ENCODE measurements around the gene SIL1. TPM values are rescaled to one million over a fixed set of nuclear protein-coding genes. Genes with fewer than 3 reads are reported as not detected.

Gene SIL1
- total and polyA plus RNA-seq, 2 donors (not counting 1 experiment from before 2014, with no cell fraction given): 66.4 to 85.5 TPM

DNA sequence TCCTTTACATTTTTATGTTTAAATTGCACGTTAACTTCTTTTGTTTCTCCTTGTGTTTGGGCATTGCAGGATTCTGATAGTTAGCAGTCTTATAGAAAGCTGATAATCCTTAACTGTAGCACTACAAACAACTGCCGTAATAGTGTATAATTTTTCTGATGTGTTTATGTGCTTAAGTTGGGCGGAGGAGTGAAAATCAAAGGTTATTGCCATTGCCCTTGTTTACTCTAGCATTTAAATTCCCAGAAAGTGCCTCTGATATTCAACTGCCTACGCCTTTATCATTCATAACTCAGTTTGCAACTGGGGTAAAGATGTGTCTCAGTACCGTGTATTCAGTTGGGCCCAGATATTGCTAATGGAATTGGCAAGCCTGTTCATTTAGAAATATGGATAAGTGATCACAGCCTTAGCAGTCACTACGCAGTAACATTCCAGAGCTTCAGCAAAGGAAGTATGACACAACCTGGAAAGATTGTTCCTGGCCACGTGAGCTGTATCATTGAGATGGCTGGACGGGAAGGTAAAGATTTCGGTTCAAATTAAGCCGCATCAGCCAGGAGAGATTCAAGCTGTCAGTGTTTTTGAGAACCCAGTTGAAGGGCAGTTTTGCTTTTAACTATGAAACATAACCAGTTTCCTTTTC, 294.9 kb downstream of the SIL1 start:
- Histone ChIP-seq H3K4me3 (replicated peaks in 1 of 4; ENCODE audit: control extremely low read depth in 1 of 4, insufficient read depth in 1 of 4, low read depth in 3 of 4, low read length in 4 of 4) (no peak overlapping the region), H3K4me1 (ENCODE audit: control insufficient read depth, extremely low read depth, insufficient read depth, low read length) (no peaks in the 10 kb centered on the region), H4K20me1 (ENCODE audit: control insufficient read depth, extremely low read depth, insufficient read depth, low read length) (no peaks in the 10 kb centered on the region), H3K79me2 (ENCODE audit: control insufficient read depth, insufficient read depth, low read length) (no peaks in the 10 kb centered on the region), H3K4me2 (ENCODE audit: extremely low read depth, insufficient read depth, low read length) (no peak overlapping the region), H3K9ac (ENCODE audit: insufficient read depth, low read length) (no peak overlapping the region), H3K9me3 (ENCODE audit: control insufficient read depth, insufficient read depth, low read depth, low read length) (no peaks in the 10 kb centered on the region), H3K27ac (ENCODE audit: insufficient read depth, low read length) (no peak overlapping the region), H3K27me3 (ENCODE audit: control insufficient read depth, insufficient read depth, low read length) (no peaks in the 10 kb centered on the region), H3K36me3 (ENCODE audit: control insufficient read depth, insufficient read depth, low read length) (peaks cover 2% of the 10 kb centered on the region), H2AFZ (ENCODE audit: low read length) (no peak overlapping the region)
- TF ChIP-seq EZH2 (IDR thresholded peaks at IDR 0.05; ENCODE audit: low read length, missing control alignments): no peak
- TF ChIP-seq, protein P1, sequence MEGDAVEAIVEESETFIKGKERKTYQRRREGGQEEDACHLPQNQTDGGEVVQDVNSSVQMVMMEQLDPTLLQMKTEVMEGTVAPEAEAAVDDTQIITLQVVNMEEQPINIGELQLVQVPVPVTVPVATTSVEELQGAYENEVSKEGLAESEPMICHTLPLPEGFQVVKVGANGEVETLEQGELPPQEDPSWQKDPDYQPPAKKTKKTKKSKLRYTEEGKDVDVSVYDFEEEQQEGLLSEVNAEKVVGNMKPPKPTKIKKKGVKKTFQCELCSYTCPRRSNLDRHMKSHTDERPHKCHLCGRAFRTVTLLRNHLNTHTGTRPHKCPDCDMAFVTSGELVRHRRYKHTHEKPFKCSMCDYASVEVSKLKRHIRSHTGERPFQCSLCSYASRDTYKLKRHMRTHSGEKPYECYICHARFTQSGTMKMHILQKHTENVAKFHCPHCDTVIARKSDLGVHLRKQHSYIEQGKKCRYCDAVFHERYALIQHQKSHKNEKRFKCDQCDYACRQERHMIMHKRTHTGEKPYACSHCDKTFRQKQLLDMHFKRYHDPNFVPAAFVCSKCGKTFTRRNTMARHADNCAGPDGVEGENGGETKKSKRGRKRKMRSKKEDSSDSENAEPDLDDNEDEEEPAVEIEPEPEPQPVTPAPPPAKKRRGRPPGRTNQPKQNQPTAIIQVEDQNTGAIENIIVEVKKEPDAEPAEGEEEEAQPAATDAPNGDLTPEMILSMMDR (conservative IDR thresholded peaks at IDR 0.05 in 1 of 2, IDR thresholded peaks at IDR 0.05 in 1 of 2; ENCODE audit: low read depth in 1 of 2, low read length in 2 of 2): no peak
- DNase-seq (ENCODE audit: low read depth in 2 of 2): peak; percentile 38 to 89

DNA sequence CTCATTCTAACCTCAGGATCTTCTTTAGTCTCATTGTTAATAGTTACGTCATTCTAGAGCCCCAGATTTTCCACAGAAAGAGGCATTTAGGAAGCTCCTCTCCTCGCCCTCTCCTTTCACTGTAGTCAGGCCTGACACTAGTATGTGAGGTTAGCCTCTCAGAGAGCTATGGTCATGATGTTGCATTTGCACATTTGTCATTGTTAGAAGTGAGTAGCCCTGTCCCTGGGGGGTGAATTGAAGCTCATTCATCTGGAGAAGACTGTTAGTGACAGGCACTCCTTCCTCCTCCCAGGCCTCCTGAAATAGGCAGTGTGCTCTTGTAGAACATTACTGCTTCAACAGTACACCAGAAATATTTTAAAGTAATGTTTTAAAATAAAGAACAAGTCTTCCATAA, 296.5 kb downstream of the SIL1 start:
- no peak for TF ChIP-seq EZH2 (IDR thresholded peaks at IDR 0.05; ENCODE audit: low read length, missing control alignments)
- TF ChIP-seq, protein P1 (conservative IDR thresholded peaks at IDR 0.05 in 1 of 2, IDR thresholded peaks at IDR 0.05 in 1 of 2; ENCODE audit: low read depth in 1 of 2, low read length in 2 of 2): no peak
- H3K4me1 ChIP-seq (ENCODE audit: control insufficient read depth, extremely low read depth, insufficient read depth, low read length): no peaks in the 10 kb centered on the region
- no peaks in the 10 kb centered on the region for H3K79me2 ChIP-seq (ENCODE audit: control insufficient read depth, insufficient read depth, low read length)
- no peak overlapping the region for H3K4me2 ChIP-seq (ENCODE audit: extremely low read depth, insufficient read depth, low read length)
- no peaks in the 10 kb centered on the region for H3K27me3 ChIP-seq (ENCODE audit: control insufficient read depth, insufficient read depth, low read length)
- H3K4me3 ChIP-seq (replicated peaks in 1 of 4; ENCODE audit: control extremely low read depth in 1 of 4, insufficient read depth in 1 of 4, low read depth in 3 of 4, low read length in 4 of 4): no peak overlapping the region
- no peak overlapping the region for H2AFZ ChIP-seq (ENCODE audit: low read length)
- no peaks in the 10 kb centered on the region for H4K20me1 ChIP-seq (ENCODE audit: control insufficient read depth, extremely low read depth, insufficient read depth, low read length)
- H3K27ac ChIP-seq (ENCODE audit: insufficient read depth, low read length): no peak overlapping the region
- peak in 1 of 2 donors; percentile 17 for DNase-seq (ENCODE audit: low read depth in 2 of 2)
- peaks cover 2% of the 10 kb centered on the region for H3K36me3 ChIP-seq (ENCODE audit: control insufficient read depth, insufficient read depth, low read length)
- no peaks in the 10 kb centered on the region for H3K9me3 ChIP-seq (ENCODE audit: control insufficient read depth, insufficient read depth, low read depth, low read length)
- no peak overlapping the region for H3K9ac ChIP-seq (ENCODE audit: insufficient read depth, low read length)

DNA sequence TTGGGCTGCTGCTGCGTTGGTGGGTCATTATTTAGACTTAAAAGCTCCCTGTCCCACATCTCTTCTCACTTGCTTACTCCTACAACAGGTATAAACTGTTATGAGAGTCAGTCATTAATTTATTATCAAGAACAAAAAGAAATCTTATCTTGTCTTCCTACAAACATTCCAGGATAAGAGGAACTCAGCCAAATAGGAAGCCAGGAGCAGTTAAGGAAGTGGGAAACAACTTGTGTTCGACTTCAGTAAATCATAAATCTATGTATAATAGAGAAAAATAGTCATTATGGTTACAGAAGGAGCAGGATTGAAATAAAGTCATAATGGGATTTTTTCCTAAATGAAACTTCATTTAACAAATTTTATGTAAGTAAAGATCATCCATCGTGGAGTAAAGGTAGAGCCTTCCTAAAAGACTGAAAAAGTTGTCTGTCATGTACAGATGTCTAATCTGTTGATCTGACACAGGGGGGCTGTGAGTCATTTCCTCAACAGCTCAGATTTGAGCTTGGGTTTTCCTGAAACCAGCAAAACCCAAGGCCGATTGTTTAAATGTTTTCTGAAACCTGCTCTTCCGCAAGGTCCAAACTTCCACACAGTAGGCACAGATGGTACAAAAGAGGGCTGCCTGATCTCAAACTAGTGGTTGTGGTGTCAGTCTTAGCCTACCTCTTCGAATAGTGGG, 297.7 kb downstream of the SIL1 start:
- H2AFZ ChIP-seq (ENCODE audit: low read length): no peak overlapping the region
- no peaks in the 10 kb centered on the region for H3K79me2 ChIP-seq (ENCODE audit: control insufficient read depth, insufficient read depth, low read length)
- H3K4me2 ChIP-seq (ENCODE audit: extremely low read depth, insufficient read depth, low read length): no peak overlapping the region
- H3K9me3 ChIP-seq (ENCODE audit: control insufficient read depth, insufficient read depth, low read depth, low read length): no peaks in the 10 kb centered on the region
- H3K27ac ChIP-seq (ENCODE audit: insufficient read depth, low read length): no peak overlapping the region
- H3K36me3 ChIP-seq (ENCODE audit: control insufficient read depth, insufficient read depth, low read length): peaks cover 2% of the 10 kb centered on the region
- no peak overlapping the region for H3K9ac ChIP-seq (ENCODE audit: insufficient read depth, low read length)
- no peaks in the 10 kb centered on the region for H3K27me3 ChIP-seq (ENCODE audit: control insufficient read depth, insufficient read depth, low read length)
- no peaks in the 10 kb centered on the region for H4K20me1 ChIP-seq (ENCODE audit: control insufficient read depth, extremely low read depth, insufficient read depth, low read length)
- no peaks in the 10 kb centered on the region for H3K4me1 ChIP-seq (ENCODE audit: control insufficient read depth, extremely low read depth, insufficient read depth, low read length)
- no peak for TF ChIP-seq EZH2 (IDR thresholded peaks at IDR 0.05; ENCODE audit: low read length, missing control alignments)
- no peak overlapping the region for H3K4me3 ChIP-seq (replicated peaks in 1 of 4; ENCODE audit: control extremely low read depth in 1 of 4, insufficient read depth in 1 of 4, low read depth in 3 of 4, low read length in 4 of 4)
- DNase-seq (ENCODE audit: low read depth in 2 of 2): peak; percentile 43 to 73

Data from fibroblast of lung (primary cell).